GM12872 (cell line): Measurements from ENCODE around the gene XKR3.

Source experiments
- CTCF ChIP-seq: IDR thresholded peaks from 3 replicates; pipeline ENCODE4 v1.5.1; 2011; ENCODE audit warnings: low read depth, mild to moderate bottlenecking, low read length, moderate library complexity; ENCODE audit not compliant: insufficient read depth

XKR3 gene

GRCh38 chr22:16824716-16825687, at the start of gene XKR3:
XKR3 (minus strand) TSS chr22:16825411; CDS start chr22:16808073, 17,338 bp downstream.
- no peak for TF ChIP-seq CTCF

- no peak for TF ChIP-seq CTCF
Observed at GRCh38 chr22:16866167-16866566, 41.0 kb upstream of the XKR3 start.

GRCh38 chr22:16854631-16855030, 29.4 kb upstream of the XKR3 start:
- no peak for TF ChIP-seq CTCF

GRCh38 chr22:16847271-16847670, 22.1 kb upstream of the XKR3 start:
- TF ChIP-seq CTCF, result no peak

GRCh38 chr22:16845881-16846280, 20.7 kb upstream of the XKR3 start:
- no peak for TF ChIP-seq CTCF

- no peak for TF ChIP-seq CTCF
Observed at GRCh38 chr22:16845465-16845864, 20.3 kb upstream of the XKR3 start.

- TF ChIP-seq CTCF, result no peak
Observed at GRCh38 chr22:16844529-16844928, 19.3 kb upstream of the XKR3 start.
